Stimulated activated CD8-positive, alpha-beta memory T cell treated with anti-CD3 and anti-CD28 coated beads, Interleukin-4, amount 100 ng/mL, for 1 hour (primary cell): ENCODE measurements around the gene PRKRA.
"Not testable (repeated sequence)": the region's sequence is repeated elsewhere in the genome, so short reads cannot be mapped to it uniquely, and the experiment has no call there.

ENCODE experiments used
- DNase-seq, 2 donors: peaks; one replicate each; pipeline ENCODE4 v3.0.0-alpha.2; 2020; ENCODE audit warnings: low read depth in 2 of 2, low spot score in 1 of 2

The PRKRA gene

GRCh38 chr2:178450774-178451525 lies at the start of gene PRKRA, which contains the start of gene PJVK:
Gene PRKRA, minus strand, starts transcription at chr2:178451175. Its CDS starts 145 bp downstream, at chr2:178451030.
Gene PJVK, plus strand, starts transcription at chr2:178451378. Its CDS starts 2,032 bp downstream, at chr2:178453410.
- DNase-seq = peak; percentile 86 to 90

GRCh38 chr2:178499640-178500039 lies 48.7 kb upstream of the PRKRA start:
- no peak for DNase-seq

GRCh38 chr2:178498137-178498536 lies 47.2 kb upstream of the PRKRA start:
- no peak for DNase-seq

- DNase-seq = no peak
These were observed 45.1 kb upstream of the PRKRA start for GRCh38 chr2:178496049-178496448.

GRCh38 chr2:178491612-178492011 lies 40.6 kb upstream of the PRKRA start:
- no peak for DNase-seq

GRCh38 chr2:178485356-178485755 lies 34.4 kb upstream of the PRKRA start:
- DNase-seq = no peak

- no peak for DNase-seq
These were observed 33.5 kb upstream of the PRKRA start for GRCh38 chr2:178484245-178485041.

GRCh38 chr2:178482437-178482836 lies 31.5 kb upstream of the PRKRA start:
- no peak for DNase-seq

GRCh38 chr2:178480227-178481181 lies 29.5 kb upstream of the PRKRA start, which contains the start of gene PLEKHA3:
Gene PLEKHA3, plus strand, starts transcription at chr2:178480457. Its CDS starts 413 bp downstream, at chr2:178480870.
- DNase-seq = peak; percentile 38 to 59

- DNase-seq = no peak
These were observed 28.8 kb upstream of the PRKRA start for GRCh38 chr2:178479758-178480226.

- DNase-seq = no peak
These were observed 28.3 kb upstream of the PRKRA start for GRCh38 chr2:178479275-178479616.

GRCh38 chr2:178478439-178479274 lies 27.7 kb upstream of the PRKRA start, which contains the start of gene FKBP7:
Gene FKBP7, minus strand, starts transcription at chr2:178478600. Its CDS starts 101 bp downstream, at chr2:178478499.
- DNase-seq = peak; percentile 52 to 71

- DNase-seq = no peak
These were observed 27.1 kb upstream of the PRKRA start for GRCh38 chr2:178478130-178478438.

- DNase-seq = no peak
These were observed 26.6 kb upstream of the PRKRA start for GRCh38 chr2:178477443-178478129.

- DNase-seq = no peak
These were observed 25.5 kb upstream of the PRKRA start for GRCh38 chr2:178476477-178476876.

- no peak for DNase-seq
These were observed 23.6 kb upstream of the PRKRA start for GRCh38 chr2:178474560-178474959.

- DNase-seq = no peak
These were observed 23.0 kb upstream of the PRKRA start for GRCh38 chr2:178473931-178474330.

- DNase-seq = no peak
These were observed 22.4 kb upstream of the PRKRA start for GRCh38 chr2:178473373-178473772.

- not testable (repeated sequence) for DNase-seq
These were observed 20.3 kb upstream of the PRKRA start for GRCh38 chr2:178471313-178471712.
